ENCODE data around the gene CELSR1. TPM values are rescaled to one million over a fixed set of nuclear protein-coding genes. Genes with fewer than 3 reads are reported as not detected.

The CELSR1 gene
- total and polyA plus RNA-seq, 2 of the 13 experiments (the other 11 are each of a cell fraction or from before 2014, with no cell fraction given), result 0.78 to 1.8 TPM

DNA sequence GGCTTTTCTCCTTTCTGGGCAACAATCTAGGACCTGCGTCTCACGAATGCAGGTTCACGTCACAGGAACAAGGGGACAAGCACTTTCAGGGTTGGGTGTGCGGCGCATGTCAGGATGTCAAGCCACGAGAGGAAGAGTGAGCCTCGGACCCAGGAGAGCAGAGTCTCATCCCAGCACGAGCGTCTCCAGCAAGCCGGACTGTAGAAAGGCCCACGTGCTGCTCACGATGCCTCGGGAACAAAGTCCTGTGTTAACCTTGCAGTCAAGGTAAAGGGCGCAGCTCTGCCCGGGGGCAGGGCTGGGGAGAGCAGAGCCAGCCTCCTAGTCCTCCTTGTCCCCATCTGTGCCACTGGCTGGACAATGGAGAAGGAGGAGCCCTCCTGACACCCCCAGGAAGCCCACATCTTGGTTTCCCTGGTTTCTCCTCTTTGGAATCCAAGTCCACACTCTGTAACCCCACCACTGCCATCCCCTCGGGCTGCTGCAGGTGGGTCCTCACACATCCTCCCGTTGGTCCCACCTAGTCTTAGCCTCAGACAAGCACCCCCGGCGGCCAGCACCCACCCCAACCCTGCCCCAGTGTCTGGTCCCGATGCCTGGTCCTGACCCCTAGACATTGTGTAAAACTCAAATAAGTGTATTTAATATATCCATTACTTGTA lies 63.4 kb downstream of the CELSR1 start (continued):
- TF ChIP-seq, protein P1, sequence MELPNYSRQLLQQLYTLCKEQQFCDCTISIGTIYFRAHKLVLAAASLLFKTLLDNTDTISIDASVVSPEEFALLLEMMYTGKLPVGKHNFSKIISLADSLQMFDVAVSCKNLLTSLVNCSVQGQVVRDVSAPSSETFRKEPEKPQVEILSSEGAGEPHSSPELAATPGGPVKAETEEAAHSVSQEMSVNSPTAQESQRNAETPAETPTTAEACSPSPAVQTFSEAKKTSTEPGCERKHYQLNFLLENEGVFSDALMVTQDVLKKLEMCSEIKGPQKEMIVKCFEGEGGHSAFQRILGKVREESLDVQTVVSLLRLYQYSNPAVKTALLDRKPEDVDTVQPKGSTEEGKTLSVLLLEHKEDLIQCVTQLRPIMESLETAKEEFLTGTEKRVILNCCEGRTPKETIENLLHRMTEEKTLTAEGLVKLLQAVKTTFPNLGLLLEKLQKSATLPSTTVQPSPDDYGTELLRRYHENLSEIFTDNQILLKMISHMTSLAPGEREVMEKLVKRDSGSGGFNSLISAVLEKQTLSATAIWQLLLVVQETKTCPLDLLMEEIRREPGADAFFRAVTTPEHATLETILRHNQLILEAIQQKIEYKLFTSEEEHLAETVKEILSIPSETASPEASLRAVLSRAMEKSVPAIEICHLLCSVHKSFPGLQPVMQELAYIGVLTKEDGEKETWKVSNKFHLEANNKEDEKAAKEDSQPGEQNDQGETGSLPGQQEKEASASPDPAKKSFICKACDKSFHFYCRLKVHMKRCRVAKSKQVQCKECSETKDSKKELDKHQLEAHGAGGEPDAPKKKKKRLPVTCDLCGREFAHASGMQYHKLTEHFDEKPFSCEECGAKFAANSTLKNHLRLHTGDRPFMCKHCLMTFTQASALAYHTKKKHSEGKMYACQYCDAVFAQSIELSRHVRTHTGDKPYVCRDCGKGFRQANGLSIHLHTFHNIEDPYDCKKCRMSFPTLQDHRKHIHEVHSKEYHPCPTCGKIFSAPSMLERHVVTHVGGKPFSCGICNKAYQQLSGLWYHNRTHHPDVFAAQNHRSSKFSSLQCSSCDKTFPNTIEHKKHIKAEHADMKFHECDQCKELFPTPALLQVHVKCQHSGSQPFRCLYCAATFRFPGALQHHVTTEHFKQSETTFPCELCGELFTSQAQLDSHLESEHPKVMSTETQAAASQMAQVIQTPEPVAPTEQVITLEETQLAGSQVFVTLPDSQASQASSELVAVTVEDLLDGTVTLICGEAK (IDR thresholded peaks at IDR 0.05), result no peak
- TF ChIP-seq, protein P1 (CRISPR knock-in tag; IDR thresholded peaks at IDR 0.05), result peak; percentile 71
- peak; percentile 97 for TF ChIP-seq MAX (IDR thresholded peaks at IDR 0.05)
- TF ChIP-seq, protein P2, sequence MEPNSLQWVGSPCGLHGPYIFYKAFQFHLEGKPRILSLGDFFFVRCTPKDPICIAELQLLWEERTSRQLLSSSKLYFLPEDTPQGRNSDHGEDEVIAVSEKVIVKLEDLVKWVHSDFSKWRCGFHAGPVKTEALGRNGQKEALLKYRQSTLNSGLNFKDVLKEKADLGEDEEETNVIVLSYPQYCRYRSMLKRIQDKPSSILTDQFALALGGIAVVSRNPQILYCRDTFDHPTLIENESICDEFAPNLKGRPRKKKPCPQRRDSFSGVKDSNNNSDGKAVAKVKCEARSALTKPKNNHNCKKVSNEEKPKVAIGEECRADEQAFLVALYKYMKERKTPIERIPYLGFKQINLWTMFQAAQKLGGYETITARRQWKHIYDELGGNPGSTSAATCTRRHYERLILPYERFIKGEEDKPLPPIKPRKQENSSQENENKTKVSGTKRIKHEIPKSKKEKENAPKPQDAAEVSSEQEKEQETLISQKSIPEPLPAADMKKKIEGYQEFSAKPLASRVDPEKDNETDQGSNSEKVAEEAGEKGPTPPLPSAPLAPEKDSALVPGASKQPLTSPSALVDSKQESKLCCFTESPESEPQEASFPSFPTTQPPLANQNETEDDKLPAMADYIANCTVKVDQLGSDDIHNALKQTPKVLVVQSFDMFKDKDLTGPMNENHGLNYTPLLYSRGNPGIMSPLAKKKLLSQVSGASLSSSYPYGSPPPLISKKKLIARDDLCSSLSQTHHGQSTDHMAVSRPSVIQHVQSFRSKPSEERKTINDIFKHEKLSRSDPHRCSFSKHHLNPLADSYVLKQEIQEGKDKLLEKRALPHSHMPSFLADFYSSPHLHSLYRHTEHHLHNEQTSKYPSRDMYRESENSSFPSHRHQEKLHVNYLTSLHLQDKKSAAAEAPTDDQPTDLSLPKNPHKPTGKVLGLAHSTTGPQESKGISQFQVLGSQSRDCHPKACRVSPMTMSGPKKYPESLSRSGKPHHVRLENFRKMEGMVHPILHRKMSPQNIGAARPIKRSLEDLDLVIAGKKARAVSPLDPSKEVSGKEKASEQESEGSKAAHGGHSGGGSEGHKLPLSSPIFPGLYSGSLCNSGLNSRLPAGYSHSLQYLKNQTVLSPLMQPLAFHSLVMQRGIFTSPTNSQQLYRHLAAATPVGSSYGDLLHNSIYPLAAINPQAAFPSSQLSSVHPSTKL (CRISPR knock-in tag; IDR thresholded peaks at IDR 0.05), result peak; percentile 79
- TF ChIP-seq ZBTB38 (CRISPR knock-in tag; IDR thresholded peaks at IDR 0.05), result peak; percentile 71
- peak; percentile 54; the same call in 1 of the 2 replicates for TF ChIP-seq ZNF160 (CRISPR knock-in tag; IDR thresholded peaks at IDR 0.05)
- TF ChIP-seq HBP1 (CRISPR knock-in tag; IDR thresholded peaks at IDR 0.05; ENCODE audit: low read depth), result 0 out of 2 replicates have a peak, but pooled peaks have one; percentile 28
